GM18868 (cell line): ENCODE data around the gene B4GALT1.

Experiments used
- ATAC-seq: cut with Tn5 transposase; IDR thresholded peaks from one replicate; pipeline ENCODE4 v1.9.1; 2021; ENCODE audit warnings: mild to moderate bottlenecking, moderate library complexity; ENCODE audit not compliant: unreplicated experiment

B4GALT1 gene

DNA sequence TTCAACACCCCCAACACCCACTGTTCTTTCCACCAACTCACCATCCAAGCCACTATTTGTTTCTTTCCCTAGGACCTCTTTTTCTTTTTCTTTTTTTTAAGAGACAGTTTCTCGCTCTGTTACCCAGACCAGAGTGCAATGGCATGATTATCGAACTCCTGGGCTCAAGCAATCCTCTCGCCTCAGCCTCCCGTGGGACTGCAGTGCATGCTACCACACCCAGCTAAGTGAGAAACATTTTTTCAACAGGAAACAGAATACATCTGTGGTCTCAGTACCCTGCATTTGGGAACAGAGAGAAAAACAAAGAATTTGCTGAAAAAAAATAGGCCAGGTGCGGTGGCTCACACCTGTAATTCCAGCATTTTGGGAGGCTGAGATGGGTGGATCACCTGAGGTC lies 24.6 kb downstream of the B4GALT1 start:
- peak; percentile 40 for ATAC-seq

DNA sequence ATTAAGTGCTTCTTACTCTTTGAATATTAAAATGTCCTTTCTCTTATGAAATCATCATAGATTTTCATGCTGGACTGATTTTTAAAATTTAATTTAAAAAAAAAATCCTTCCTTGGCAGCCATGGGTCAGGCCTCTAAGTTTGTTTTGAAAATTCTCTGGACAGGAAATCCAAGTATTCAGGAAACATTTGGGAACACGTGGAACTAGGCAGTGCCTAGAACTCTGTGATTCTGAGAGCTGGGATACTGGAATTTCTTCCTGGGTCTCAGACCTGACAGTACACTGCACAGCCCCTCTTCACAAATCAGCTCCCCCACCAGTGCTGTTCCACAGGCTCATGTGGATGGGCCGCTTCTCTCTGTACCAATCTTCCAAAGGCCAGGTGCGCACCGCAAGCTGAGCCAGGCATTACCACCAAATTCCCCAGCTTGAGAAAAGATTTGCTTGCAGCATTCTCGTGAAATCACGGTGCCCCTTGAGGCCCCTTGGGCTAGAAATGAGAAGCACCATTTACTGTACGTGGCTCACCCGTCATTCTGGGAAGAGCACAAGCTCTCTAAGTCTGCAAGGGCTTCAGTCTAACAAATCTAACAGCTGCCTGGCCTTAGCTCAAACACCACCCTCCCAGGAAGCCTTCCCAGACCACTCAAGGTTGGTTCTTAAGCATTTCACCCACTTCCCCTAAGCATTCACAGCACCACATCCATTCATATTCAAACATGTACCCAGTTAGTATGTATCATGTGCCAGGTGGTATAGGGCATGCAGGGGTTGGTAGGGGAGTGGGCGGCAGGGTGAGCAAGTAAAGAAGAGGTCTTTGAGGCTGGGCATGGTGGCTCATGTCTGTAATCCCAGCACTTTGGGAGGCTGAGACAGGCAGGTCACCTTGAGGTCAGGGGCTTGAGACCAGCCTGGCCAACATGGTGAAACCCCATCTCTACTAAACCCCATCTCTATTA lies 26.5 kb downstream of the B4GALT1 start:
- peak; percentile 53 for ATAC-seq

DNA sequence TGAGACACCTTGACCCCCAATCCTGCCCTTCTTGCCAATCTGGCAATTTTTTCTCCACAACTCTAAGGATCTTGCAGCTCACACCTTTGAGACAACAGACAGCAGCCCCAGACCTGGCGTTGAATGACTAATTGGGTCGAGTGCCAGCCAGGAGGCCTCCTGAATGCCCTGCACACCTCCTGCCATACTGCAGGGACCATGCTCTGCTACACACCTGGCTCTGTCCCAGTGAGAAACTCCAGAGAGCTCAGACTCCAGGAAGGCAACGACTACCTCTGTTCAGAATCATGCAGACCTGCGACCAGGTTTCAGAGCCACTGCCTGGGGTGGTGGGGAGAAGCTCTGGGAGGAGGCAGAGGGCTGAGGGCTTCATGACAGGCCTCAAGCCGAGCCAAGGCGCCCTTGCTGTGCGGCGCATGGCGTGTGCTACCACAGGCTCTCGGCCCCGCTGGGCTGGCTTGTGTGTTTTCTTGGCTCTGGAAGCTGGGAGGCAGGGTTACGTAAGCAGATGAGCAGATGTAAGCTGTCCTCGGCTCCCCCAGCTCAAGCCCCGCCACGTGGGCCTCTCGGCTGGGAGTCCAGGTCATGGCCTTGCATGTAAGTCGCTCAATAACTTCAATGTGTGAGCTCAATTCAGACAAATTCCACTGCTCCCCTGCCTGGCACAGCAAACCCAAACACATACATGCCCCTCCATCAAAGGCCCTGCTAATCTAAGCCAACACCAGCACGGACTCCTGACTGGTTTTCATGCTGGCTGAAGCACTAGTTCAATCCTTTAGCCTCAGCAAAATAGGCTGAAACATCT lies 27.5 kb downstream of the B4GALT1 start:
- no peak for ATAC-seq

DNA sequence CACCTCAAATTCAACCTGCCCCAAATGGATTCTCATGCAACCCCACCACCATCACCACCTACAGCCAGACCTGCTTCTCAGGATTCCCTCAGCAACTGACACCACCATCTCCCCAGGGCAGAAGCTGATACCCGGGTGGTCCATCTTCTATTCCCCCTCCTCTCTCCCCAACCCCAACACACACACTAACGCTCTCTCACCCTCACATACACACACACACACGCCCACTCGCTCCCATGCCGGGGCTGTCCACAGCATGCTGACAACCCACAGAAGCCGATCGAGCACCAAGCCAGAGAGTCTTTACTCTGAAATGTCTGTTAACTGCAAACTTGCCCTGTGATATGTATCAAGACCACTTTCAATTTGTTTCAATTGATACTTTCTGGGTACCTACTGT lies 28.4 kb downstream of the B4GALT1 start:
- no peak for ATAC-seq

DNA sequence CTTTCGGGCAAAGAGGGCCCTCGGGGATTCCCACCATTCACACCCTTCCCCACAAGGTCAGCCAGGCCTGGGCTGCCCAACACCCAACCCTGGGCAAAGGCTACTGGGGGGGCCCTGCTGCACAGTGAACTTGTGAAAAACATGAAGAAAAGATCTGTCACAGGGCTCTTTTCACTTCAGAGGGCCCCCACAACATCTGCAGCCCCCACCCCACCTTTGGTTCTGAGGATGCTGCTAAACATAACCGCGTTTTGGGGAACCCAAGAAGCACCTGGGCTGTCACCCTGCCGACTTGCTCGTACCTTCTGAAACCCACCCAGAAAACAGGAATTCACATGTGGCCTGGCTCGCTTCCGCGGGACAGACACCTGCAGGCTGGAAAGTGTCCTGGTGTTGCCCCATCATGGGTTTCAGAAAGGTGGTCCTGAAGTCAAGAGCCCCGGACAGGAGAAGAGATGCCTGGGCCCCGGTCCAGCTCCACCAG lies 29.3 kb downstream of the B4GALT1 start:
- ATAC-seq = no peak

DNA sequence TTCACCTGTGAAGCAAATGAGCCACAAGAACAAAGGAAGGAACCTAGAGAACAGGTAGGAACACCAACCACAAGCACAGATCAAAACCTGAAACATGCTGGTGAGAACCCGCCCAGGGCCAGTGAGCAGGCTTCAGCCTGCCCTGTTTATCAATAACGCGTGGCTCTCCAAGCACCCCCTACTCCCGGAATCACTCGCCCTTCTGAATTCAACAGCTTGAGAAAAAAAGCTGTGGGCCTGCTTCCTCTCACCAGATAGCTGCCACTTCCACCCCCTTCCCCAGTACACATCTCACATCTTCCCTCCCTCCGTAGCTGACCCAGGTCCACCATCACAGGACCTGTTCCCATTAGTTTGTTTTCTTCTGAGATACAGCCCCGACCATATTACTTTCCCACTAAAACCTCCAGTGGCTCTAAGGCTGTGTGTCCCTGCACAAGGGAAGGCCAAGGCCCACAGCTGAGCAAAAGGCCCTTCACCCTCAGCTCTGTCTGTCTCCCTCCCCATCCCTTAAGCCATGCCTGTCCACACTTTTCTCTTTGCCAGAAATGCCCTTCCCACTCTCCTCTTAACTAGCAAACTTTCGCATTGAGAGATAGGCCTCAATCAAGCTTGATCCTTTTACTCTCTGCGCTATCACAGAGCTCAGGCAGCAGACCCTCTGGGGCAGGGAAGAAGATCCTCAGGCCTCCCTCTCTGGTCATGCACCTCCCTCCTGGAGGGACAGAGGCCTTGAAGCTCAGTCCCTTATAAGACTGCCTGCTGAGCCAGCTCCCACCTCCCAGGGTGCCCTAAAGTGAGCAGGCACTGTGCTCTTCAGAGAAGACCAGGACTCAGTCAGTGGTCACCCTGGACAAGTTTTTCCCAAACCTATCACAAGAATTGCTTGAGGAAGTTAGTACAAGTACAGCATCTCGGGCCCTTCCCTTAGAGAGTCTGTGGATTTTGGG lies 30.1 kb downstream of the B4GALT1 start:
- peak; percentile 38 for ATAC-seq

DNA sequence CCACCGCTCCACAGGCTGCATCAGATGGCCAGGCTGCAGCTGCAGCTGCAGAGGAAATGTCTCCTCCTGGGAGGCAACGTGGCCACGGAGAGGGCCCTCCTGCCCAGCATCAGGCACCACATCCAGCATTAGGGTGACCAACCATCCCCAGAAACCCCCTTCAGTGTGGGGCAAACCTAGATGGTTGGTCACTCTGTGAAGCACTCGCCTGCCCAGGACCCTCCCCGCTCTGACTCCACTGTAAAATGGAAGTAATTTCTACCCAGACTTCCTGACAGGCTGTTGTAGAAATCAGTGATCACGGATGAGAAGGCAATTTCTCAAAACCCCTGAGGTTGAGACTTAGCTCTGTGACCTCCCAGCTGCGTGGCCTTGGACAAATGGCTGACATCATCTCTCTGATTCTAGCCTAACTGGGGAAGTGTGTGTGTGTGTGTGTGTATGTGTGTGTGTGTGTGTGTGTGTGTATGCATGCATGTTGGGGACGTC lies 31.6 kb downstream of the B4GALT1 start:
- ATAC-seq = no peak

DNA sequence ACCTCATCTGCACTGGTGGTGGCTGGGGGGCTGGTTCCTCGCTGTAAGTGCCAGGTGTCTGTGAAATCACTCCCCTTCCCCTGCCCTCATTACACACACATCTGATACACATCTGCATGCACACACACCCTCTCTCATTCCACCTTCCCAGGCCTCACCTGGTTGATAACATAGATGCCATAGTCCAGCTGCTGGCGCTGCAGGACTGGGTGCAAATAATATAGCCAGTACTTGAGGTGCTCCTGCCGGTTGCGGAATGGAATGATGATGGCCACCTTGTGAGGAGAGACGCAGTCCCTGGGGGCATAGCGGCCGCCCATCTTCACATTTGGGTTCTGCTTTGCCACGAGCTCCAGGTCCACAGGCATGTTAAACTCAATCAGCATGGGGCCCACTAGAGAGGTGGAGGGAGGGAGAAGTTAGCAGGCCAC lies 32.1 kb downstream of the B4GALT1 start:
- ATAC-seq = no peak

DNA sequence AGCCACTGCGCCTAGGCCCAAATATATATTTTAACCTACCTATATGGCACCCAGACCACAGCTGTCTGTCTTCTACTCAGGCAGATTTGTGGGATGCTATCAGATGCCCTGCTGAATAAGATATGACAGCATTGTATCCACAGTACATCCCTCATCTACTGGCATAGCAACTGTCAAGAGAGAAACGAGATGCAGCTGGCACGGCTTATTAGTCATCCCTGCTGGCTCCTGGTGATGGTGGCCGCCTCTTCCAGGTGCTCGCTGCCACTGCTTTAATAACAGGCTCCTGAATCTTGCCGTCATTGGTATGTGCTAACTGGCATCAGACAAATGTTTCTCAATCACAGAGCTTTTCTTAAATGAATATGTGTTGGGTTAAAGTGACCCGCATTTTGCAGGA lies 34.0 kb downstream of the B4GALT1 start:
- no peak for ATAC-seq

DNA sequence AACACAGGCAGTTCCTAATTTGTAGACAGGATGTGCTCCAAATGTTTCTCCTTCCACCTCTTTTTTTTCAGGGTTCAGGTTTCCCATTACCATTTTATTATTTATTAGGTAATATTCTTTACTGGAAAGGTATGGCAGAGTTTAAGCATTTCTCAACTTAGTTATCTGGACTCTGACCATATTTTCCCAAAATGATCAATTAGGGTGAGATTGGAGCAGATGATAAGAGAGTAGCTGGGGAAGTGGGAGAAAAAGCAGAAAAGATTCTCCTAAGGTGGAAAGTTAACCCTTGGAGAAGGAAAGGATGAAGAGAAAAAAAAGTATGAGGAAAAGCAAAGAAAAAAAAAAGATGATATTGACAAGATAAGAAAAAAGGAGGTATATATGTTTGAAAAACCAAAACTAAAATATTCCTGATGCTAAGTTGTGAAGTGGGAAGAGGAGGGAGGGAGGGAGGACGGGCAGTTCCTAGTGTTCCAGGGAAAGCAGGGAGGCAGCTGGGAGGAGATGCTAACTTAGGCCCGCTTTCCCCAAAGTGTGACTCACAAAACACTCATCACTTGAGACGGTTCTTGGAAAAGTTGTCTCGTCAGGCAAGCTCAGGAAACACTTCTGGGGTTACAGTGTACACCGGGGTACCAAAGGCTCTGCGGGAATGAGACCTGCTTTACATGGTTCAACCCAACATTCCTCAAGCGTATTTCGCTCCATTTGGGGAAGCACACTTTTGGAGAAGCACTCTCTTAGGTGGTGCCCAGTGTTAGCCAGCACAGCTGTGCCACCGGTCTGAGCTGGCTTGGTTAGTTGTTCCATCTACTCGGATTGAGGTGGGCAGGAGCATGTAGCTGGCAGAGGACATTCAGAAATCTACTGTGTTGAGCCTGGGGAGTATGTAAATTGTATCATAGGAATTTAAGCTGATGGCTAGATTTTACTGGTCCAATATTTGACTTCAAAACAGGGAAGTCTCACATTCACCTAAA lies 35.1 kb downstream of the B4GALT1 start:
- ATAC-seq = no peak

DNA sequence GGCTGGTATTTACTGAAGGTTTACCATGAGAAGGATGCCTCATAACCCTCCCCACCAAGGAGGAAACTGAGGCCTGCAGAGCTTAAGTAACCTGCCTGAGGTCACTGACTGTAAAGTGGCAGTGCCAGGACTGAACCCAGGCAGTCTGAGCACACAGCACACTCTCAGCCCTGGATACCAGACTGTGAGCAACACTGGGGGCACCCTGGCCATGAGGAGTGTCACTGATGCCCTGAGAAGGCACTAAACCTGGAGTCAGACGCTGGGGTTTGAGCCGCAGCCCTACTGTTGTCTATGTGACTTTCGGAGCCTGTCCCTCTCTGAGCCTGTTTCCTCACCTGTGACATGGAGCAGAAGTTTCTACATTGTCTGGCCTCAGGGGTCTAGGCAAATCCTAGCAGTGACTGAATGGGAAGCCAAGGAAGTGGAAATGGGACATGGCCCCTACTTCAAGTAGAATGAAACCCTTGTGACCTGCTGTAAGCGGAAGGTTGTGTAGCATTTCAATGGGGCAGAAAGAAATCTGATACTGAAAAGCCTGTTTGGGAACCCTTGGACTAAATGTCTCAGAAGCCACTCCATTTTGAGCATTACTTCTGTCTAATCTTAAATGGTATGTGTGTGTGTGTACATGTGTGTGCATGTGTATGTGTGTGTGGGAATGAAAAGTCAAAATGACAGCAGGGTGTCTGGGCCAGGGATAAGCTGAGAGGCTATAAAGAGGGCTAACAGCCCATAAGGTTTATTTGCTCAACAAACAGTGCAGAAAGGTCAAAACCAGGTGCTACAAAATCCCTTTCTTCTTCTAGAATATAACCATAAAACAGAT lies 36.0 kb downstream of the B4GALT1 start:
- no peak for ATAC-seq

DNA sequence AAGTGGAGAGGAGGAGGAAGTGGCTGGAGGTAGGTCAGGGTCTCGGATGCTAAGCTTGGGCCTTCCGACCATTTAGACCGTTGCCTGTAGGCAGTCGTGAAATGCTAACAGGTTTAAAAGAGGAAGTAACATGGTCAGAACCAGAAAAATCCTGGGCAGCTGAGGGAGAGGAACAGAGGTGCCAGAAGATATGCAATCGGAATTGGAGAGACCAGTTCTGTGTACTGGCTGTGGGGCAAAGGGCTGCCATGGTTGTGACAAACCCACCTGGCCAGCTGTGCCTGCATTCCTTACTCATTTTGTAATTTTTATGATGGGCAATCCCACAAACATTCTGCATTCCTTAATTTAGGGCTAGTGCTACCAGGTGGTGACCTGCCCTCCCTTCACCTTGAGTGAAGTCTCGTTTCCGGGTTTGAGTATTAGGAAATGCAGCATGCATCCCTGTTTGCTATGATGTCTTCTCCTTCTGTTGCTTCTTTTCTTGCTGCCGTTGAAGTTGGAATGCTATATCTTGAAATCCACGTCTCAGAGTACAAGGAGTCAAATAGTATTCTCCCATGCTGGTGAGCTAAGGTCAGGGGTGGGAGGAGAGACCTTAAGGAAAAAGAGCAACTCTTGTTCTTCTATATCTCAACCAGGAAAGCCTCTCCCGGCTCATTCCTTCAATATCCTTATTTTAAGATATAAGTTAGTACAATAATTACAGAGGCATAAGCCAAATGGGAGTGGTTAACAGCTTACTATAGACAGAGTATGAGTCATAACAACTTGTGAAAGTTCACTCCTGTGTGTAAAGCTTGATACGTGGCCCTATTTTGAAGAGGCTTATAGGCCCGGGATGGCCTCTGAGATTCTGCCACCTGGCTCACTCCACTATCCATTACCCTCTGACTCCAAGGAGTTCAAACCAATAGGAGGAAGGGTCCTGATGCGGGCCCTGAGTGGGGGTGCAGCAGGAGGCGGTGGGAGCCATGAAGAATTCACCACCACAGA lies 37.0 kb downstream of the B4GALT1 start:
- peak; percentile 82 for ATAC-seq

DNA sequence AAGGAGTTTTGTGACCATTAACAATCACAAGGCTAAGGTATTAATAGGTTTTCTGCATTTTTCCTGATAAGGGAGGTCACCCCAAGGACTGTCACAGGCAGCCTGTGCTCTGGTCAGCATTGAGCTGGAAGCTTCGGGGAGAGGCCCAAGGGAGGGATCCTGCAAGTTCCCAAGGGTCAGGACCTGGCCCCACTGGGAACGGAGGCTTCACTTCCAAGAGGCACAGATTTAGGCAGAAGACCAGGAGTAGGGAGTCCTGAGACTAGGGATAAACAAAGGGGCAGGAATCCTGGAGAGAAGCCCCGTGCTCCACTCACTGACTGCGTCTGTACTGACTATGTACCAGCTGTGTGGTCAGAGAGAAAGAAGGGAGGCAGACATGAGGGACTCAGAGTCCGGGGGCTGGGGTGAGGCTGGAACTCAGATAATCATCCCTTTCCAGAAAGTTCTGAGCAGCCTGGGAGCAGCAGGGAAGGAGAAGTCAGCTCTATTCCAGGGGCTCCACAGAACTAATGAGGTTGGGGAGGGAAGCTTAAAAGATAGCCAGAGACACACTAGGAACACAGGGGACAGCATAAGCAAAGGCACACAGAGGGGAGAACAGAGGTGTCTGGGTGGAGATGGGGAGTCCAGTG lies 37.8 kb downstream of the B4GALT1 start:
- ATAC-seq = no peak

DNA sequence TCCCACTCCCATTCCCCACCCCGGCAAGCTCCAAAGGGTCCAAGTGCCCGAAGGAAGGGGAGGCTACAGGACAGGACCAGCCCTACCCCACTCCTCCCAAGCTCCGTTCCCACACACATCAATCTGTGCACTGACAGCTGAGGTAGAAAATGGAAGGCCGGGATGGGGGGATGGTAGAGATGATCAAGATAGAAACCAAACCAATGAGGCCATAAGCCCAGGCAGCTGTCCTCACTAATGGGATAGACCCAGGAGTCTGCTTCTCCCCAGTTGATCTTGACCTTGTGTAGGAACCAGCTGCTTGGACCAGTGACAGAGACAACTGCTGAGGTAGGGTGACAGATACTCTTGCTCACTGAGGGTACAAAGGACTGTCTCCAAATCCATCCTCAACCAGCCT lies 38.6 kb downstream of the B4GALT1 start:
- no peak for ATAC-seq

DNA sequence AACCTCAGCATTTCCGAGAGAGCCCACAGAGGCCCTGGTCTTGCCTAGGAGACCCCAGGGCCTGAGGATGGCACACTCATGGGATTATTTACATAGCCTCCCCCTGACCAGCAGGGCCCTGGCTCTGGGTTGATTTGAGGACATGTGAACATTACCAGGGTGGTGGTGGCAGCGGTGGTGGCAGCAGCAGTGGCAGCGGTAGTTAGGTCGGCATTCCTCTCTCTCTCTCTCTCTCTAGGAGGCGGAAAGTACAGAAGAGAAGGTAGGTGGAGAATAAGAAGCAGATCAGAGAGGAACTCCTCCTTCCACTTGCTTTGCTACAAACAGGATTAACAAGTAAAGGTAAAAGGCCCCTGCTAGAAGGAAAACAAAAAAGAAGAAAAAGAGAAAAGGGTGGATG lies 39.3 kb downstream of the B4GALT1 start:
- ATAC-seq = no peak
